SK-N-SH (cell line): Measurements from ENCODE around the gene OR6K3. TPM values are rescaled to one million over a fixed set of nuclear protein-coding genes. Genes with fewer than 3 reads are reported as not detected.

Source experiments
- CTCF ChIA-PET: fragments of 300-600, 350-600 bp; formaldehyde crosslinking; extraction: SDS; loops from one replicate; lab custom pipeline; 2021; lab: Yijun Ruan, JAX
- POLR2A ChIA-PET: fragments of 350-600 bp; sonication (Branson Sonifier 250); formaldehyde crosslinking; extraction: SDS; loops from one replicate; lab custom pipeline; 2020; ENCODE audit warnings: antibody characterized with exemption, inconsistent platforms; lab: Yijun Ruan, JAX
- DNase-seq: peaks from one replicate; pipeline ENCODE4 v3.0.0; 2012
- H2AFZ ChIP-seq: fragments of 200-600 bp; sonication (generic); 2 replicates; pipeline ENCODE4 v1.8.1; 2016; ENCODE audit warnings: antibody characterized with exemption, mild to moderate bottlenecking, low read depth
- H3F3A ChIP-seq: fragments of 200-600 bp; sonication (generic); replicated peaks from 2 replicates; pipeline ENCODE3; 2016; ENCODE audit warnings: antibody characterized with exemption, mild to moderate bottlenecking; ENCODE audit not compliant: insufficient read depth
- H3K27ac ChIP-seq, 2 experiments: fragments of 200-500 bp in 1 of 2; fragments of 200-600 bp in 1 of 2; sonication (Bioruptor generic) in 1 of 2; sonication (generic), shearing (Covaris generic) in 1 of 2; 2 replicates each; pipeline versions ENCODE4 v1.5.1 to v1.6.1; 2014 to 2016; ENCODE audit warnings: low read depth in 2 of 2, inconsistent platforms in 1 of 2, low read length in 1 of 2, mild to moderate bottlenecking in 1 of 2, mixed read lengths in 1 of 2
- H3K27me3 ChIP-seq: fragments of 200-600 bp; sonication (generic), shearing (Covaris generic); 2 replicates; pipeline ENCODE4 v1.6.1; 2016; ENCODE audit warnings: mixed run types; ENCODE audit not compliant: insufficient read depth
- H3K36me3 ChIP-seq, 2 experiments: fragments of 200-500 bp in 1 of 2; fragments of 200-600 bp in 1 of 2; sonication (Bioruptor generic) in 1 of 2; sonication (generic) in 1 of 2; replicated peaks in 1 of 2; 2 replicates each; pipeline versions ENCODE3 to v1.5.1; 2014 to 2016; ENCODE audit warnings: low read length in 1 of 2, mild to moderate bottlenecking in 1 of 2; ENCODE audit not compliant: insufficient read depth in 2 of 2, control insufficient read depth in 1 of 2
- H3K4me1 ChIP-seq, 2 experiments: fragments of 200-500 bp in 1 of 2; fragments of 200-600 bp in 1 of 2; sonication (Bioruptor generic) in 1 of 2; sonication (generic), shearing (Covaris generic) in 1 of 2; 2 replicates each; pipeline versions ENCODE4 v1.5.1 to v1.6.1; 2014 to 2016; ENCODE audit warnings: low read depth in 1 of 2, low read length in 1 of 2, mixed run types in 1 of 2; ENCODE audit not compliant: insufficient read depth in 2 of 2, control insufficient read depth in 1 of 2
- H3K4me2 ChIP-seq: fragments of 200-600 bp; sonication (generic), shearing (Covaris generic); 2 replicates; pipeline ENCODE4 v1.6.1; 2017; ENCODE audit warnings: mixed run types
- H3K4me3 ChIP-seq, 2 experiments: fragments of 200-500 bp in 1 of 2; fragments of 200-600 bp in 1 of 2; sonication (Bioruptor generic) in 1 of 2; sonication (generic), shearing (Covaris generic) in 1 of 2; 2 replicates each; pipeline versions ENCODE4 v1.5.1 to v1.8.1; 2014 to 2016; ENCODE audit warnings: low read depth in 2 of 2, inconsistent platforms in 1 of 2, low read length in 1 of 2, mild to moderate bottlenecking in 1 of 2, mixed read lengths in 1 of 2, moderate library complexity in 1 of 2
- H3K79me2 ChIP-seq: fragments of 200-600 bp; sonication (generic); 2 replicates; pipeline ENCODE4 v1.8.1; 2017; ENCODE audit warnings: mild to moderate bottlenecking; ENCODE audit not compliant: insufficient read depth
- H3K9ac ChIP-seq: fragments of 200-600 bp; sonication (generic); 2 replicates; pipeline ENCODE4 v1.6.1; 2017; ENCODE audit warnings: mixed run types
- H3K9me2 ChIP-seq: fragments of 200-600 bp; sonication (generic); 2 replicates; pipeline ENCODE4 v1.6.1; 2017; ENCODE audit warnings: mixed run types
- H3K9me3 ChIP-seq: fragments of 200-600 bp; sonication (generic); 2 replicates; pipeline ENCODE4 v1.6.1; 2017; ENCODE audit warnings: mixed run types, mild to moderate bottlenecking, moderate library complexity
- H4K20me1 ChIP-seq: fragments of 200-600 bp; sonication (generic); 2 replicates; pipeline ENCODE4 v1.6.1; 2017; ENCODE audit warnings: mild to moderate bottlenecking, mixed run types; ENCODE audit not compliant: insufficient read depth
- ELF1 ChIP-seq: IDR thresholded peaks from 2 replicates; pipeline ENCODE4 v1.4.0; 2012
- FOXJ3 ChIP-seq: sonication (generic); formaldehyde crosslinking; IDR thresholded peaks from 2 replicates; pipeline ENCODE4 v1.5.1; 2020; ENCODE audit warnings: mild to moderate bottlenecking, missing genetic modification reagents
- FOXM1 ChIP-seq: IDR thresholded peaks from 2 replicates; pipeline ENCODE4 v1.4.0; 2012; ENCODE audit warnings: low read depth, mild to moderate bottlenecking
- GABPA ChIP-seq: IDR thresholded peaks from 2 replicates; pipeline ENCODE4 v1.4.0; 2012; ENCODE audit warnings: low read depth, mild to moderate bottlenecking
- GATA2 ChIP-seq: sonication (generic); formaldehyde crosslinking; IDR thresholded peaks from 2 replicates; pipeline ENCODE4 v1.5.0; 2020; ENCODE audit warnings: mild to moderate bottlenecking, missing genetic modification reagents
- JUND ChIP-seq: IDR thresholded peaks from 2 replicates; pipeline ENCODE4 v1.4.0; 2012
- MEF2A ChIP-seq: IDR thresholded peaks from 2 replicates; pipeline ENCODE4 v1.4.0; 2012; ENCODE audit warnings: low read depth, borderline replicate concordance
- MXI1 ChIP-seq: IDR thresholded peaks from 2 replicates; pipeline ENCODE4 v1.6.1; 2012; ENCODE audit warnings: mild to moderate bottlenecking, low read depth, low read length, improper control_type of control experiment
- RAD21 ChIP-seq: IDR thresholded peaks from 2 replicates; pipeline ENCODE4 v1.6.1; 2012; ENCODE audit warnings: mild to moderate bottlenecking, low read length
- RXRA ChIP-seq: IDR thresholded peaks from 2 replicates; pipeline ENCODE4 v1.4.0; 2012; ENCODE audit warnings: low read depth, mild to moderate bottlenecking, borderline replicate concordance
- SIN3A ChIP-seq: IDR thresholded peaks from 2 replicates; pipeline ENCODE4 v1.6.1; 2012; ENCODE audit warnings: low read depth, mild to moderate bottlenecking, low read length, moderate library complexity, borderline replicate concordance
- SMC3 ChIP-seq: IDR thresholded peaks from 2 replicates; pipeline ENCODE4 v1.6.1; 2012; ENCODE audit warnings: low read depth, low read length, improper control_type of control experiment
- TAF1 ChIP-seq: IDR thresholded peaks from 2 replicates; pipeline ENCODE4 v1.6.1; 2012; ENCODE audit warnings: low read depth, mild to moderate bottlenecking, low read length, moderate library complexity, borderline replicate concordance
- TEAD4 ChIP-seq: IDR thresholded peaks from 2 replicates; pipeline ENCODE4 v1.4.0; 2012; ENCODE audit warnings: mild to moderate bottlenecking, borderline replicate concordance; ENCODE audit not compliant: insufficient read depth
- WGBS: methylation state at CpG from one replicate; pipeline ENCODE4 v1.1.6; 2017; ENCODE audit warnings: low lambda C conversion rate; 5-methylcytosine and 5-hydroxymethylcytosine counted together
- polyA plus RNA-seq, 3 experiments: library from polyadenylated mRNA; depleted of rRNA; stranded (reverse); fragments of >200 nt; gene quantifications; 2 replicates each; pipeline ENCODE4 v1.2.3, GENCODE V29; 2012
- TF ChIP-seq, protein P1 (sequence below): IDR thresholded peaks from 2 replicates; pipeline ENCODE4 v1.6.1; 2012; ENCODE audit warnings: mild to moderate bottlenecking, low read depth, low read length, moderate library complexity
- TF ChIP-seq, protein P2 (sequence below): fragments of 150-350 bp; IDR thresholded peaks from 2 replicates; pipeline ENCODE4 v1.6.1; 2017; ENCODE audit warnings: antibody characterized with exemption, low read length, low read depth, borderline replicate concordance
- TF ChIP-seq, protein P3 (sequence below): IDR thresholded peaks from 2 replicates; pipeline ENCODE4 v1.4.0; 2012; ENCODE audit warnings: low read depth, borderline replicate concordance
- TF ChIP-seq, protein P4 (sequence below): IDR thresholded peaks from 2 replicates; pipeline ENCODE4 v1.4.0; 2012; ENCODE audit warnings: low read depth, borderline replicate concordance

Gene OR6K3
- polyA plus RNA-seq, 1 of the 3 experiments (the other 2 are of a cell fraction) = not detected

DNA sequence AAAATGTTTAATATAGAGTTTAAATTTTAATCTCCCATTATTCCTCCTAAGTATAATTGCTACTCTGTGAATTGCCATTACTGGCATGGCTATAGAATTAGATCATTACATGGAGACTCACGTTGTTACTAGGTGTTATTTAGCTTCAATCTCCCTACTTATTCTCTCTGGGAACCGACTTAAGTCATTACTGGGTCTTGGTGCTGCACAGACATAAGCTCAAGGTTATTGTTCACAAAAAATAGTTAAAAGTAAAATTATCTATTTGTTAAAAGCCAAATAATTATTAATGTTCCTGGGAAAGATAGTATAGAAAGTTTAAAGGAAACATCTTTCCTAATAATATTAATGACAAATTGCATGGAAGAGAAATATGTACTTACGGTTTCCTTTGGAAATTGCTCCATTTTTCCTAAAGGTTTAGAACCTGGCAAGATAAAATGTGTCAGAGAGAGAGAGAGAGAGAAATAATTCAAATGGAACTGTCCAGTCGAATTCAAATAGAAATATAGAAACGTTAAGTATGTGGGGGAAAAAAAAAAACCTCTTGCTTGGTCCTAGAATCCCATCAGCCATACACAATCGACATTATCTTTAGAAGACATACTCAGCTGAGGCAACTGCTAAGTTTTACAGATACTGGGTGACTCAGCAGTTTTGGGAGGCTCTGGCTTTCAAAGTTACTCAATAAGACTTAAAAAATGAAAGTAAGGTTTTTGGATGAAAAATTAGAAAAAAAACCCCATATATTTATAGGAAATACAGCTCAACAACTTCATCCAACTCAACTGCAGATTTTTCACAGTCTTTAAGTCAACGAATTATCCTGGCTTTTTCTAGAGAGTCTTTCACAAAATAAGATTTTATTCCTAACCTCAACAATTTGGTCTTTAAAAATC lies 34.2 kb downstream of the OR6K3 start, which contains the start of gene SPTA1 (continued):
- no peak for TF ChIP-seq FOXJ3 (CRISPR knock-in tag)

DNA sequence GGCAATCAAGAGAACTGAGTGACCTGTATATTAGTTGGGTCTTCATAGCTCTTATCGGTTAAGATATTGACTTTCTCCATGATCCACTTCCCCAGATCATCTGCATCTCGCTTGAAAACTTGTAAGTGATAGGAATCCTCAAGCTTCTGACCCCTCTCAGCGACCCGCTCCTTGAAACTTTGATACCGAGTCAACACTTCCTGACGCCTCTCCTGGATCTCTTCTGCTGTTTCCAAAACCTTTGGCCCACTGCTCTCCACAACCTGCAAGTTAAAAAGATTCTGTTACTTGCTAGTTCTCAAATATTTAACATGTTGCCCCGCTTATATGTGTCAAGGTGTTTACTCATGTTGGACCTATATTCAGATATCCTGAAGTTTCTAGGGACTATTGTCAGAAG lies 35.4 kb downstream of the OR6K3 start:
- no peak overlapping the region for H3K4me2 ChIP-seq
- H3K9ac ChIP-seq = no peak overlapping the region
- H3F3A ChIP-seq = no peaks in the 10 kb centered on the region
- no peak for TF ChIP-seq TAF1
- TF ChIP-seq SMC3 = no peak
- no peak for TF ChIP-seq FOXM1
- no peak for TF ChIP-seq FOXJ3 (CRISPR knock-in tag)
- TF ChIP-seq MEF2A = no peak
- TF ChIP-seq MXI1 = no peak
- no peak for TF ChIP-seq GABPA
- H3K4me3 ChIP-seq = no peak overlapping the region
- H3K27me3 ChIP-seq = no peaks in the 10 kb centered on the region; the same call in 1 of the 2 replicates
- H3K9me2 ChIP-seq = no peaks in the 10 kb centered on the region
- no peaks in the 10 kb centered on the region for H3K36me3 ChIP-seq
- no peak overlapping the region for H3K27ac ChIP-seq
- WGBS = 3% methylated on average over 7 of the region's 7 CpGs
- no peak for DNase-seq
- no peaks in the 10 kb centered on the region for H3K79me2 ChIP-seq
- H4K20me1 ChIP-seq = no peaks in the 10 kb centered on the region
- H3K9me3 ChIP-seq = no peaks in the 10 kb centered on the region
- no peak overlapping the region for H2AFZ ChIP-seq
- ChIA-PET POLR2A (no interaction called here), CTCF (no interaction called here)
- H3K4me1 ChIP-seq = no peaks in the 10 kb centered on the region

DNA sequence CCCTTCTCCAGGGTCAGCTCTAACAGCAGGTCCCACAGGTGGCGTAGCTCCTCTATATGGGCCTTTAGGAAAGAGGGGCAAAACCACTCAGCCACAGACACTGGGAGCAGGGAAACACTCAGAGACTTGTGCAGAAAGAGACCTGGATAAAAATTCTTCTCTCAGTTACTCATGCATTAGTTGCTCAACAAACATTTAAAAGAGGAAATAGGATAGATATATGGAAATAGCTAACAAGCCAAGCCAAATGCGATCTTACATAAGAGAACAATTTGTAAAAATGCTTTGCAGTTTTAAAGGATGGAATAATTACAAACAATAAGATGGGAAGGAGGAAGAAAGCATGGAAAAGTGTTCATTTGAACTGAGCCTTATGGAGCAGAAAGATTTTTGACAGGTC lies 38.9 kb downstream of the OR6K3 start:
- Histone ChIP-seq H3K36me3 (no peaks in the 10 kb centered on the region), H3K27me3 (no peaks in the 10 kb centered on the region; the same call in 1 of the 2 replicates), H3K4me1 (no peaks in the 10 kb centered on the region), H3K9me2 (no peaks in the 10 kb centered on the region), H3K79me2 (no peaks in the 10 kb centered on the region), H3K27ac (no peak overlapping the region), H2AFZ (no peak overlapping the region), H3K9ac (no peak overlapping the region), H3K4me3 (no peak overlapping the region), H3K9me3 (no peaks in the 10 kb centered on the region), H4K20me1 (no peaks in the 10 kb centered on the region), H3K4me2 (no peak overlapping the region), H3F3A (no peaks in the 10 kb centered on the region)
- WGBS = 0% methylated on average over 2 of the region's 2 CpGs
- no peak for DNase-seq
- ChIA-PET POLR2A (no interaction called here), CTCF (no interaction called here)
- TF ChIP-seq GATA2 (CRISPR knock-in tag) (no peak), ELF1 (no peak), JUND (no peak), FOXJ3 (CRISPR knock-in tag) (no peak), RXRA (no peak), MXI1 (no peak), TEAD4 (no peak), SIN3A (no peak), MEF2A (no peak), RAD21 (no peak)
- TF ChIP-seq, protein P1, sequence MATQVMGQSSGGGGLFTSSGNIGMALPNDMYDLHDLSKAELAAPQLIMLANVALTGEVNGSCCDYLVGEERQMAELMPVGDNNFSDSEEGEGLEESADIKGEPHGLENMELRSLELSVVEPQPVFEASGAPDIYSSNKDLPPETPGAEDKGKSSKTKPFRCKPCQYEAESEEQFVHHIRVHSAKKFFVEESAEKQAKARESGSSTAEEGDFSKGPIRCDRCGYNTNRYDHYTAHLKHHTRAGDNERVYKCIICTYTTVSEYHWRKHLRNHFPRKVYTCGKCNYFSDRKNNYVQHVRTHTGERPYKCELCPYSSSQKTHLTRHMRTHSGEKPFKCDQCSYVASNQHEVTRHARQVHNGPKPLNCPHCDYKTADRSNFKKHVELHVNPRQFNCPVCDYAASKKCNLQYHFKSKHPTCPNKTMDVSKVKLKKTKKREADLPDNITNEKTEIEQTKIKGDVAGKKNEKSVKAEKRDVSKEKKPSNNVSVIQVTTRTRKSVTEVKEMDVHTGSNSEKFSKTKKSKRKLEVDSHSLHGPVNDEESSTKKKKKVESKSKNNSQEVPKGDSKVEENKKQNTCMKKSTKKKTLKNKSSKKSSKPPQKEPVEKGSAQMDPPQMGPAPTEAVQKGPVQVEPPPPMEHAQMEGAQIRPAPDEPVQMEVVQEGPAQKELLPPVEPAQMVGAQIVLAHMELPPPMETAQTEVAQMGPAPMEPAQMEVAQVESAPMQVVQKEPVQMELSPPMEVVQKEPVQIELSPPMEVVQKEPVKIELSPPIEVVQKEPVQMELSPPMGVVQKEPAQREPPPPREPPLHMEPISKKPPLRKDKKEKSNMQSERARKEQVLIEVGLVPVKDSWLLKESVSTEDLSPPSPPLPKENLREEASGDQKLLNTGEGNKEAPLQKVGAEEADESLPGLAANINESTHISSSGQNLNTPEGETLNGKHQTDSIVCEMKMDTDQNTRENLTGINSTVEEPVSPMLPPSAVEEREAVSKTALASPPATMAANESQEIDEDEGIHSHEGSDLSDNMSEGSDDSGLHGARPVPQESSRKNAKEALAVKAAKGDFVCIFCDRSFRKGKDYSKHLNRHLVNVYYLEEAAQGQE = no peak
- TF ChIP-seq, protein P2, sequence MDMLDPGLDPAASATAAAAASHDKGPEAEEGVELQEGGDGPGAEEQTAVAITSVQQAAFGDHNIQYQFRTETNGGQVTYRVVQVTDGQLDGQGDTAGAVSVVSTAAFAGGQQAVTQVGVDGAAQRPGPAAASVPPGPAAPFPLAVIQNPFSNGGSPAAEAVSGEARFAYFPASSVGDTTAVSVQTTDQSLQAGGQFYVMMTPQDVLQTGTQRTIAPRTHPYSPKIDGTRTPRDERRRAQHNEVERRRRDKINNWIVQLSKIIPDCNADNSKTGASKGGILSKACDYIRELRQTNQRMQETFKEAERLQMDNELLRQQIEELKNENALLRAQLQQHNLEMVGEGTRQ = no peak
- TF ChIP-seq, protein P3, sequence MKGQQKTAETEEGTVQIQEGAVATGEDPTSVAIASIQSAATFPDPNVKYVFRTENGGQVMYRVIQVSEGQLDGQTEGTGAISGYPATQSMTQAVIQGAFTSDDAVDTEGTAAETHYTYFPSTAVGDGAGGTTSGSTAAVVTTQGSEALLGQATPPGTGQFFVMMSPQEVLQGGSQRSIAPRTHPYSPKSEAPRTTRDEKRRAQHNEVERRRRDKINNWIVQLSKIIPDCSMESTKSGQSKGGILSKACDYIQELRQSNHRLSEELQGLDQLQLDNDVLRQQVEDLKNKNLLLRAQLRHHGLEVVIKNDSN = no peak
- TF ChIP-seq, protein P4, sequence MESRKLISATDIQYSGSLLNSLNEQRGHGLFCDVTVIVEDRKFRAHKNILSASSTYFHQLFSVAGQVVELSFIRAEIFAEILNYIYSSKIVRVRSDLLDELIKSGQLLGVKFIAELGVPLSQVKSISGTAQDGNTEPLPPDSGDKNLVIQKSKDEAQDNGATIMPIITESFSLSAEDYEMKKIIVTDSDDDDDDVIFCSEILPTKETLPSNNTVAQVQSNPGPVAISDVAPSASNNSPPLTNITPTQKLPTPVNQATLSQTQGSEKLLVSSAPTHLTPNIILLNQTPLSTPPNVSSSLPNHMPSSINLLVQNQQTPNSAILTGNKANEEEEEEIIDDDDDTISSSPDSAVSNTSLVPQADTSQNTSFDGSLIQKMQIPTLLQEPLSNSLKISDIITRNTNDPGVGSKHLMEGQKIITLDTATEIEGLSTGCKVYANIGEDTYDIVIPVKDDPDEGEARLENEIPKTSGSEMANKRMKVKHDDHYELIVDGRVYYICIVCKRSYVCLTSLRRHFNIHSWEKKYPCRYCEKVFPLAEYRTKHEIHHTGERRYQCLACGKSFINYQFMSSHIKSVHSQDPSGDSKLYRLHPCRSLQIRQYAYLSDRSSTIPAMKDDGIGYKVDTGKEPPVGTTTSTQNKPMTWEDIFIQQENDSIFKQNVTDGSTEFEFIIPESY = no peak
